A549 (cell line): Measurements from ENCODE around the gene HOMER2.

Experiments used
- MAZ ChIP-seq: fragments of 150-350 bp; IDR thresholded peaks from 2 replicates; pipeline ENCODE4 v1.6.1; 2014; ENCODE audit warnings: antibody characterized with exemption, low read depth, low read length, borderline replicate concordance
- POLR2A ChIP-seq: IDR thresholded peaks from 2 replicates; pipeline ENCODE4 v1.6.1; 2012; ENCODE audit warnings: mild to moderate bottlenecking, low read length
- RAD21 ChIP-seq, 2 experiments: fragments of >200 bp in 1 of 2; sonication (Bioruptor Twin) in 1 of 2; formaldehyde crosslinking in 1 of 2; IDR thresholded peaks in 1 of 2; conservative IDR thresholded peaks in 1 of 2; 2 replicates in 1 of 2; 3 replicates in 1 of 2; pipeline ENCODE4 v1.6.1; 2012 to 2018; ENCODE audit warnings: inconsistent platforms in 1 of 2
- RFX5 ChIP-seq: fragments of 450-650 bp; IDR thresholded peaks from 2 replicates; pipeline ENCODE4 v1.7.1; 2014; ENCODE audit warnings: antibody characterized with exemption, mild to moderate bottlenecking, moderate library complexity

- TF ChIP-seq POLR2A (no peak), MAZ (no peak), RFX5 (no peak), RAD21 (conservative IDR thresholded peaks at IDR 0.05 in 1 of 2, IDR thresholded peaks at IDR 0.05 in 1 of 2) (no peak)
Observed at GRCh38 chr15:82892573-82892972, 59.9 kb downstream of the HOMER2 start.
